ENCODE results near the gene KRTAP10-8. TPM values are rescaled to one million over a fixed set of nuclear protein-coding genes. Genes with fewer than 3 reads are reported as not detected.

The KRTAP10-8 gene
- total RNA-seq, 1 donor from 2014 or later = not detected

DNA sequence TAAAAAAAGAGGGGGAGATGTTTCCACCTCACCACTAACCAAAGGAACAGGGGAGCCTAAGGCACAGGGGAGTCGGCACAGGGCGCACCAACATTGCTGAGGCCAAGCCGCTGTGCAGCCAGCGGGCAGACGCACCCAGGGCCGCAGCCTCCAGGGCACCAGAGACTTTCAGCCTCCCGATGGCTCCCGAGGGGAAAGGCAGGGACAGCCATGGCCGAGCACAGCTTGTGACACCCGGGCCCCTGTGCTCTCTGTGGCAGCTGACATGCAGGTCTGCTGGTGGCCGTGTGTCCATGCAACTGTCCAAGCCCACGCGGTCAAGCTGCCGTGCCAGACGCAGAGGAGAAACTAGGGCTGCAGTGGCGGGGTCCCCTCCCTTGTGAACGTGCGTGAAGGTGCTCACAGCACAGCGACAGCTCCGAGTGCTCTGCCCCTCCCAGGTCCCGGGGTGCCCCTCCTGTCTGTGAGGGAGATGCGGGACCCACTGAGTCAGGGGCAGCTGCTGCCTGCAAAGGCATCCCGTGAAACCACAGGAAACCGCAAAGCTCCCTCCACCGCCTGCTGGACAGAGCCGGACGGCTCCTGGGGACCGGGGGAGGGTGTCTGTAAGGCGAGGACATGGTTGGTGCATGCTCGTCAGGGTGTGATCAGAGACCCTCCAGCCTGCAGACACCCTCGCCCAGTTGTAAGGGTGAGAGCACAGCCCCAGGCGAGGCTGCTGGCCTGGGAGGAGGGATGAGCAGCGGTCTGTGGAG lies 36.9 kb downstream of the KRTAP10-8 start:
- H3K9me3 Mint-ChIP-seq = peaks cover 7% of the 10 kb centered on the region
- H3K27ac Mint-ChIP-seq (ENCODE audit: unreplicated experiment) = no peak overlapping the region
- no peaks in the 10 kb centered on the region for H3K4me1 Mint-ChIP-seq
- H3K36me3 Mint-ChIP-seq (ENCODE audit: low read depth) = peaks cover 2% of the 10 kb centered on the region
- H3K4me3 Mint-ChIP-seq = no peak overlapping the region
- DNase-seq (ENCODE audit: low read depth, low spot score) = no peak
- peaks cover 6% of the 10 kb centered on the region for H3K27me3 Mint-ChIP-seq (ENCODE audit: low read depth)
- TF ChIP-seq, protein P1, sequence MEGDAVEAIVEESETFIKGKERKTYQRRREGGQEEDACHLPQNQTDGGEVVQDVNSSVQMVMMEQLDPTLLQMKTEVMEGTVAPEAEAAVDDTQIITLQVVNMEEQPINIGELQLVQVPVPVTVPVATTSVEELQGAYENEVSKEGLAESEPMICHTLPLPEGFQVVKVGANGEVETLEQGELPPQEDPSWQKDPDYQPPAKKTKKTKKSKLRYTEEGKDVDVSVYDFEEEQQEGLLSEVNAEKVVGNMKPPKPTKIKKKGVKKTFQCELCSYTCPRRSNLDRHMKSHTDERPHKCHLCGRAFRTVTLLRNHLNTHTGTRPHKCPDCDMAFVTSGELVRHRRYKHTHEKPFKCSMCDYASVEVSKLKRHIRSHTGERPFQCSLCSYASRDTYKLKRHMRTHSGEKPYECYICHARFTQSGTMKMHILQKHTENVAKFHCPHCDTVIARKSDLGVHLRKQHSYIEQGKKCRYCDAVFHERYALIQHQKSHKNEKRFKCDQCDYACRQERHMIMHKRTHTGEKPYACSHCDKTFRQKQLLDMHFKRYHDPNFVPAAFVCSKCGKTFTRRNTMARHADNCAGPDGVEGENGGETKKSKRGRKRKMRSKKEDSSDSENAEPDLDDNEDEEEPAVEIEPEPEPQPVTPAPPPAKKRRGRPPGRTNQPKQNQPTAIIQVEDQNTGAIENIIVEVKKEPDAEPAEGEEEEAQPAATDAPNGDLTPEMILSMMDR (conservative IDR thresholded peaks at IDR 0.05) = no peak

DNA sequence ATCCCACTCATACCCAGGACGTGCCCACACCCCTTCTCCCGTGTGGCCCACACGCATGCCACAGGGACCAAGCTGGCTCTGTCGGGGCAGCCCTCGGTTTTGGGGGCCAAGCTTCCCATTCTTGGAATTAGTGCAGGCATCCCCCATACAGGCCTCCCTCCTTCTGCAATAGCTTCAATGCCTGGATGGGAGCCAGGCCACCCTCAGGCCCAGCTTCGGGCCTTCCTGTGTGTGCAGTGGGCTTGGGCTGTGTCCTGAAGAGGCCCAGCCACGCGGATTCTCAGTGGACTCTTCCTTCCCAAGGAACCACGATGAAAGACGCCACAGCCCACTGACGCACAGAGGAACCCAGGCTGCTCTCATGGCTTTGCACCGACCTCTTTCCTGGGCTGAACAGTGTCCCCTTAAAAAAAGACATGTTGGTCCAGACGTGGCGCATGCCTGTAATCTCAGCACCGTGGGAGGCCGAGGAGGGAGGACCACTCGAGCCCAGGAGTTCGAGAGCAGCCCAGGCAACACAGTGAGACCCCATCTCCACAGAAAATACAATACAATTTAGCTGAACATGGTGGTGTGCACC lies 37.7 kb downstream of the KRTAP10-8 start:
- peaks cover 6% of the 10 kb centered on the region for H3K27me3 Mint-ChIP-seq (ENCODE audit: low read depth)
- peaks cover 2% of the 10 kb centered on the region for H3K36me3 Mint-ChIP-seq (ENCODE audit: low read depth)
- H3K4me3 Mint-ChIP-seq = no peak overlapping the region
- TF ChIP-seq, protein P1 (conservative IDR thresholded peaks at IDR 0.05) = no peak
- DNase-seq (ENCODE audit: low read depth, low spot score) = no peak
- H3K9me3 Mint-ChIP-seq = peaks cover 5% of the 10 kb centered on the region
- no peaks in the 10 kb centered on the region for H3K4me1 Mint-ChIP-seq
- no peak overlapping the region for H3K27ac Mint-ChIP-seq (ENCODE audit: unreplicated experiment)

DNA sequence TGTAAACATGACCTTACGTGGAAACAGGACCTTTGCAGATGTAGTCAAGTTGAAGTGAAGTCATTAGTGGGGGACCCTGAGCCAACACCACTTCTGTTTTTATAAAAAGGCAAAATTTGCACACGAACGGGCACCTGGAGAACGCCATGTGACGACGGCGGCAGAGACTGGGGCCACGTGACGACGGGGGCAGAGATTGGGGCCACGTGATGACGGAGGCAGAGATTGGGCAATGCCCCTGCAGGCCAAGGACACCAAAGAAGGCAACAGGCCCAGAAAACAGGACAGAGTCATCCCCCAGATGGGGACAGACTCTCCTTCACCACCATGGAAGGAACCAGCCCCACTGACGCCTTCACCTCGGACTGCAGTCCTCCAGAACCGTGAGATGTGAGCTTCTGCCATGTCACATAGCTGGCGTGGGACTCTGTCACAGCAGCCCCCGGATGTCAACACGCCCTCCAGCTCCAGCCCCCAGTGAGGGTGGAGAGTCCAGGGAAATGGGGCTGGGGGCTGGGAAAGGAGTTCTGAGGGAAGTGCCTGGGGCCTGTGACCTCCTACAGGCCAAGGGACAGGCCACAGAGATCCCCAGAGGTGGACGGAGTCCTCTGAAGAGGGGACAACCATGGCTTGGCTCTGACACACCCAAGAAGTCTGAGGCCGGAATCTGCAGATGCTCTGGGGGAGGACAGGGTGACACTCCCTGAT lies 38.5 kb downstream of the KRTAP10-8 start:
- Mint-ChIP-seq H3K4me3 (no peak overlapping the region), H3K4me1 (no peaks in the 10 kb centered on the region), H3K27me3 (ENCODE audit: low read depth) (peaks cover 6% of the 10 kb centered on the region), H3K36me3 (ENCODE audit: low read depth) (no peaks in the 10 kb centered on the region), H3K9me3 (no peaks in the 10 kb centered on the region), H3K27ac (ENCODE audit: unreplicated experiment) (no peak overlapping the region)
- DNase-seq (ENCODE audit: low read depth, low spot score) = no peak
- TF ChIP-seq, protein P1 (conservative IDR thresholded peaks at IDR 0.05) = no peak

DNA sequence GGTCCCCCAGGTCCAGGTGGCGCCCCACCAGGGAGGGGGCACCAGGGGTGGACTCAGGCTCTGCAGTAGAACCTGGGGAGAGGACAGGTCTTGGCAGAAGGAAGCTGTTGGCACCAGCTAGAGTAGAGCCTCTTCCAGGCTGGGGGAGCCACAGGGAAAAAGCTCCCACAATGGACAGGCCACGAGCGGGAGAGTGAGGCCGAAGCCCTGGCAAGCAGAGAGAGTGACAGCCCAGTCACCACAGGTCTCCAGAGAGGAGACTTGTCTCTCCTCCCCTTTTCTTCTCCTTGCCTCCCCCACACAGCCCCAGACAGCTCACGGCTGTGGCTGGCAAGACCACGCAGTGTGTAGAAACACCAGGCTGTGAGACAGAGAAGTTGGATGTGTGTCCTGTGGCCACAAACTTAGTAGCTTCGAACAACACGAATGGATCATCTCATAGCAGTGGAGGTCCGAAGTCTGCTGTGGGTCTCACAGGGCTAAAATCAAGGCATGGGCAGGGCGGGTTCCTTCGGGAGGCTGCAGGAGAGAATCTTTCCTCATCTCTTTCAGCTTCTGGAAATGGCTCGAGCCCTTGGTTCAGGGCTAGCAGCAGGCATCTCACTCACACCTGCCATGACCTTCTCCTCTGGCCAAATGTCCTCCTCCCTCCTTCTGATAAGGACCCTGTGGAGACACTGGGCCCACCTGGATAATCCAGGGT lies 39.2 kb downstream of the KRTAP10-8 start:
- TF ChIP-seq, protein P1 (conservative IDR thresholded peaks at IDR 0.05) = no peak
- no peak for DNase-seq (ENCODE audit: low read depth, low spot score)
- Mint-ChIP-seq H3K27me3 (ENCODE audit: low read depth) (peaks cover 6% of the 10 kb centered on the region), H3K4me3 (no peak overlapping the region), H3K9me3 (no peaks in the 10 kb centered on the region), H3K27ac (ENCODE audit: unreplicated experiment) (no peak overlapping the region), H3K4me1 (no peaks in the 10 kb centered on the region), H3K36me3 (ENCODE audit: low read depth) (no peaks in the 10 kb centered on the region)

DNA sequence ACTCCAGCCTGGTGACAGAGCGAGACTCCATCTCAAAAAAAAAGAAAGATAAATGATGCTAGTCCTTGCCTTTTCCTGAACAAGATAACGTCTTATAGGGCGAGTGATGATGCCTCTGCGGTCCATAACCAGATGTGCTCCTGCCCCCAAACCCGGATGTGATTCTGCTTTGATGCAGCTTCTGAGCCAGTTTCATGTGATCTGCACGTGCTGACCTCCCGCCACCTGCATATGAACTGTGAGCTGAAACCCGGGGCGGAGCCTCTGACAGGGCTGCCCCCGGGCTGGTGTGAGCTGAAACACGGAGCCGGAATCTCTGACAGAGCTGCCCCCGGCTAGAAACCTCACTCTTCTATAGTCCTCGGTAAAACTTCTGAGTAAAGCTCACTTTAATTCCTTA lies 41.2 kb downstream of the KRTAP10-8 start:
- Mint-ChIP-seq H3K36me3 (ENCODE audit: low read depth) (no peaks in the 10 kb centered on the region), H3K27ac (ENCODE audit: unreplicated experiment) (no peak overlapping the region), H3K27me3 (ENCODE audit: low read depth) (no peaks in the 10 kb centered on the region), H3K9me3 (peaks cover 2% of the 10 kb centered on the region), H3K4me1 (no peaks in the 10 kb centered on the region), H3K4me3 (no peak overlapping the region)
- TF ChIP-seq, protein P1 (conservative IDR thresholded peaks at IDR 0.05) = no peak
- no peak for DNase-seq (ENCODE audit: low read depth, low spot score)

All from neural crest cell (in vitro differentiated cells).